NT2/D1 (cell line): Measurements from ENCODE around the gene SLC9A3.

Source experiments
- DNase-seq: peaks from one replicate; pipeline ENCODE4 v3.0.0-alpha.2; 2011; ENCODE audit warnings: low read depth, low spot score
- H3K27me3 ChIP-seq: 2 replicates; pipeline ENCODE4 v1.6.0; 2011; ENCODE audit warnings: mild to moderate bottlenecking; ENCODE audit not compliant: insufficient read length, insufficient read depth
- H3K36me3 ChIP-seq: 2 replicates; pipeline ENCODE4 v1.6.1; 2011; ENCODE audit warnings: mild to moderate bottlenecking, low read length, mixed read lengths; ENCODE audit not compliant: insufficient read depth, insufficient read length
- H3K4me1 ChIP-seq: 2 replicates; pipeline ENCODE4 v1.5.1; 2011; ENCODE audit not compliant: insufficient read depth, insufficient read length
- H3K4me3 ChIP-seq: 2 replicates; pipeline ENCODE4 v1.5.1; 2011; ENCODE audit warnings: low read depth; ENCODE audit not compliant: insufficient read length
- H3K9ac ChIP-seq: 2 replicates; pipeline ENCODE4 v1.6.0; 2011; ENCODE audit warnings: low read depth; ENCODE audit not compliant: insufficient read length
- H3K9me3 ChIP-seq: 2 replicates; pipeline ENCODE4 v1.5.1; 2011; ENCODE audit warnings: mild to moderate bottlenecking, low read length; ENCODE audit not compliant: insufficient read depth
- SUZ12 ChIP-seq: IDR thresholded peaks from 2 replicates; pipeline ENCODE4 v1.6.1; 2011; ENCODE audit not compliant: insufficient read length, insufficient read depth; ENCODE audit errors: extremely low read depth
- YY1 ChIP-seq: IDR thresholded peaks from 2 replicates; pipeline ENCODE4 v1.6.1; 2011; ENCODE audit not compliant: insufficient read length, insufficient read depth
- ZNF274 ChIP-seq: IDR thresholded peaks from 2 replicates; pipeline ENCODE4 v1.6.1; 2011; ENCODE audit warnings: mild to moderate bottlenecking, low read depth, low read length

SLC9A3 gene

DNA sequence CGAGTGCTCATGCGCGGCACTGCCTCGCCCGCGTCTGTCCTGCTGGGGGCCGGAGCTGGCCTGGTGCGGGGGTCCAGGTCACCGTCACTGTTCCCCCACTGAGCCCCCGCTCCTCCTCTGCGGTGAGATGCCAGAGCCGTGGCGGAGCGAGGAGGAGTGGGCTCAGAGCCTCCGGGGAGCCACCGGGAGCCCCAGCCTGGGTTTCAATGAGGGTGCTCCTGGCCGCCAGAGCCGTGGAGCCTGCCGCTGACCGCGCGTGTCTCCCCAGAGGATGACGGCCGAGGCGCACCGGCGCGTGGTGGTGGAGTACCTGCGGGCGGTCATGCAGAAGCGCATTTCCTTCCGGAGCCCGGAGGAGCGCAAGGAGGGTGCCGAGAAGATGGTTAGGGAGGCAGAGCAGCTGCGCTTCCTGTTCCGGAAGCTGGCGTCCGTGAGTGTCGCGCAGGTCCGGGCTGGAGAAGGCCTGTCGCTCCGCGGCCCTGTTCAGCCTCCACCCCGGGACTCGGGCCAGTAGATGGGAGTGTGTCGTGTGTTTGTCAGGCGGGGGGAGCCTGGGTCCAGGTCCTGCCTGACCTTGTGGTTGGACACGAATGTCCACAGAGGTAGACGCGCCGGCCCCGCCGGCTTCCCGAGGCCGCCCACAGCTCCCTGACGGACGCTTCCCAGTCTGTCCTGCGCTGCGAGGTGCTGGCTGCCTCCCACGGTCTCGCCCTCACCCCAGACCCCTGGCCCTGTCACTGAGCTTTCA lies 59.2 kb downstream of the SLC9A3 start:
- no peak overlapping the region for H3K9ac ChIP-seq
- H3K4me1 ChIP-seq, result no peaks in the 10 kb centered on the region
- H3K4me3 ChIP-seq, result no peak overlapping the region
- TF ChIP-seq SUZ12, result no peak
- TF ChIP-seq YY1, result no peak
- no peak for TF ChIP-seq ZNF274
- no peaks in the 10 kb centered on the region for H3K27me3 ChIP-seq
- H3K9me3 ChIP-seq, result no peaks in the 10 kb centered on the region
- DNase-seq, result no peak
- H3K36me3 ChIP-seq, result peaks cover 56% of the 10 kb centered on the region

DNA sequence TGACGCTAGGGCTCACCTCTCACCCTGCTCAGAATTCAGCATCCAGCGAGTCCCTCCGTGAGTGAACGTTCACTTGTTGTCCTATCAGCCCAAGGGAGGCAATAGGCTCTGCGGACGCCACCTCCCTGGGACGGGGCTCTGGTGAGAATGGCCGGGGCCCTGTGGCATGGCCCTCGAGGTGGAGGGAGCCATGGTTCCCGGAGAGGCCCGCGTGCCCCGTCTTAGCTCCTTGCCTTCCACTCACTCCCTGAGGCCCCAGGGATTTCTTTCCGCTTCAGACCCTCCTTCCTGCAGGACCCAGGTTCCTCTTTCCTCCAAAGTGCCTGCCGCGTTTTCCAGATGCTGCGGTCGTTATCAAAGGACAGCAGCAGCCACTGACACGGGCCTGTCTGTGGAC lies 59.8 kb downstream of the SLC9A3 start:
- no peak for TF ChIP-seq SUZ12
- no peak for TF ChIP-seq YY1
- no peak for TF ChIP-seq ZNF274
- no peaks in the 10 kb centered on the region for H3K9me3 ChIP-seq
- H3K27me3 ChIP-seq, result no peaks in the 10 kb centered on the region
- DNase-seq, result no peak
- peaks cover 56% of the 10 kb centered on the region for H3K36me3 ChIP-seq
- no peak overlapping the region for H3K4me3 ChIP-seq
- H3K4me1 ChIP-seq, result no peaks in the 10 kb centered on the region
- no peak overlapping the region for H3K9ac ChIP-seq

DNA sequence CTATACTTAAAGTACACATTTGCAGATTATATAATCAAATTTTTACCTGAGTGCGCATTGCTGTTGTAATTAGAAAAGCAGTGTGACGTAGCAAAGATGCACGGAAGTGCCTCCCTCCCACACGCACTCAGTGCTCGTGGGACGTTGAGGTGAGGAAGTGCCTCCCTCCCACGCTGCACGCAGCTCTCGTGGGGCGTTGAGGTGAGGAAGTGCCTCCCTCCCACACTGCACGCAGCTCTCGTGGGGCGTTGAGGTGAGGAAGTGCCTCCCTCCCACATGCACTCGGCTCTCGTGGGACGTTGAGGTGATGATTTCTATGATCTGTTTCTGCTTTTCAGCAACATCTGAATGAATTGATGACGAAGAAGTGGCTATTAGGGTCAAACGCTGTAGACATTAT lies 60.3 kb downstream of the SLC9A3 start:
- no peaks in the 10 kb centered on the region for H3K4me1 ChIP-seq
- DNase-seq, result no peak
- H3K9me3 ChIP-seq, result no peaks in the 10 kb centered on the region
- H3K27me3 ChIP-seq, result no peaks in the 10 kb centered on the region
- TF ChIP-seq ZNF274 (no peak), SUZ12 (no peak), YY1 (no peak)
- H3K36me3 ChIP-seq, result peaks cover 56% of the 10 kb centered on the region
- no peak overlapping the region for H3K4me3 ChIP-seq
- H3K9ac ChIP-seq, result no peak overlapping the region

DNA sequence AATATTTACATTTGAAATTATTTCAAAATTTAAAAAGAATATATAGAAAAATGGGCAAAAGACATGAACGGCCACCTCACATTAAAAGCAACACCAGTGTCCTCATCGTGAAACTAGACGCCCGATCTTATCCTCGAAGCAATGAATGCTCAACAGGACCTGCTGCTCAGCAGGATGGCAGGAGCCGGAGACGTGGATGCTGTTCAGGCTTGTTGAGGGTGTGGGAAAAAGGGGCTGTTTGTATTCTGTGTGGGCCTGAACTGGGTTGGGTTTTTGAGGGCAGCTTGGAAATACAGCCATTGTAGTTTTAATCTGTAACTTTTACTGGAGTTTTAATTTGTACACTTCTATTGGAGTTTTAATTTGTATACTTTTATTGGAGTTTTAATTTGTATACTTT lies 60.9 kb downstream of the SLC9A3 start:
- no peak for DNase-seq
- TF ChIP-seq SUZ12 (no peak), ZNF274 (no peak), YY1 (no peak)
- Histone ChIP-seq H3K4me3 (no peak overlapping the region), H3K9ac (no peak overlapping the region), H3K9me3 (no peaks in the 10 kb centered on the region), H3K36me3 (peaks cover 61% of the 10 kb centered on the region), H3K27me3 (no peaks in the 10 kb centered on the region), H3K4me1 (no peaks in the 10 kb centered on the region)

GRCh38 chr5:462051-462481 lies 62.2 kb downstream of the SLC9A3 start:
- no peak overlapping the region for H3K4me3 ChIP-seq
- H3K9me3 ChIP-seq, result no peaks in the 10 kb centered on the region
- peaks cover 71% of the 10 kb centered on the region for H3K36me3 ChIP-seq
- no peaks in the 10 kb centered on the region for H3K4me1 ChIP-seq
- H3K9ac ChIP-seq, result no peak overlapping the region
- TF ChIP-seq YY1 (no peak), SUZ12 (no peak), ZNF274 (no peak)
- H3K27me3 ChIP-seq, result no peaks in the 10 kb centered on the region
- no peak for DNase-seq

- H3K4me1 ChIP-seq, result no peaks in the 10 kb centered on the region
- H3K27me3 ChIP-seq, result no peaks in the 10 kb centered on the region
- H3K9ac ChIP-seq, result no peak overlapping the region
- DNase-seq, result no peak
- no peak overlapping the region for H3K4me3 ChIP-seq
- TF ChIP-seq SUZ12 (no peak), YY1 (no peak), ZNF274 (no peak)
- no peaks in the 10 kb centered on the region for H3K9me3 ChIP-seq
- H3K36me3 ChIP-seq, result peaks cover 77% of the 10 kb centered on the region
These were observed 64.0 kb downstream of the SLC9A3 start for GRCh38 chr5:460273-460625.

- Histone ChIP-seq H3K4me1 (peaks cover 4% of the 10 kb centered on the region), H3K27me3 (no peaks in the 10 kb centered on the region), H3K9me3 (no peaks in the 10 kb centered on the region), H3K4me3 (no peak overlapping the region), H3K36me3 (peaks cover 80% of the 10 kb centered on the region), H3K9ac (no peak overlapping the region)
- TF ChIP-seq YY1 (no peak), SUZ12 (no peak), ZNF274 (no peak)
- no peak for DNase-seq
These were observed 64.5 kb downstream of the SLC9A3 start for GRCh38 chr5:459562-460272.
